PFSK-1 (cell line): ENCODE measurements around the gene GNPAT.

ENCODE experiments used
- FOXP2 ChIP-seq: optimal IDR thresholded peaks from 2 replicates; pipeline ENCODE3; 2011; ENCODE audit warnings: borderline replicate concordance, control low read depth, inconsistent platforms; ENCODE audit not compliant: insufficient read depth; ENCODE audit errors: extremely low read length, extremely low read depth
- POLR2AphosphoS5 ChIP-seq: IDR thresholded peaks from 2 replicates; pipeline ENCODE4 v1.6.1; 2012; ENCODE audit warnings: low read depth, mild to moderate bottlenecking, control low read depth, low read length, moderate library complexity
- REST ChIP-seq, 2 experiments: IDR thresholded peaks; 2 replicates each; pipeline versions ENCODE4 v1.6.1 to v1.8.0; 2011 to 2012; ENCODE audit warnings: low read depth in 2 of 2, low read length in 2 of 2, control low read depth in 1 of 2, inconsistent platforms in 1 of 2, mild to moderate bottlenecking in 1 of 2, moderate library complexity in 1 of 2; ENCODE audit not compliant: insufficient read depth in 1 of 2
- SIN3A ChIP-seq: IDR thresholded peaks from 2 replicates; pipeline ENCODE4 v1.6.1; 2012; ENCODE audit warnings: mild to moderate bottlenecking, low read length, moderate library complexity, borderline replicate concordance; ENCODE audit not compliant: insufficient read depth
- TAF1 ChIP-seq: IDR thresholded peaks from 2 replicates; pipeline ENCODE4 v1.6.1; 2012; ENCODE audit warnings: low read length, control low read depth, borderline replicate concordance; ENCODE audit not compliant: insufficient read depth

Gene GNPAT

GRCh38 chr1:231226156-231226555, 14.9 kb upstream of the GNPAT start:
- TF ChIP-seq REST (IDR thresholded peaks at IDR 0.05; ENCODE audit: insufficient read depth in 1 of 2, low read depth in 2 of 2, low read length in 2 of 2) (no peak), POLR2AphosphoS5 (no peak), SIN3A (no peak), FOXP2 (no peak), TAF1 (no peak)

DNA sequence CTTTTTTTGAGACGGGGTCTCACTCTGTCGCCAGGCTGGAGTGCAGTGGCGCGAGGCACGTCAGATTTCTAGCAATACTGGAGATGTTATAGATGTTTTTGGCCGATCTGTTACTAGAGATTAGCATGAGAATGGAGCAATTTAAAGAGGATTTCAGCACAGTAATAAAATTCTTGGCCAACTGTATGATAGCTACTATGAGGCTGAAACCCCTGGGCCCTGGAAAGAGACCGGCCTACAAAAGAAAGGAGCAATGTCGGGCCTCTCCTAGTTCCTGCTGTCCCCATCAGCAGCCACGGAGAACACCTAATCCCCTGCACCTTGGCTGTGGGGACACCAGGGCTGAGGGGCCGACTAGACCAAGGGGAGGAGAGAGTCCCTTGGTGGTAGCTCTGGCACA, 9.5 kb upstream of the GNPAT start:
- TF ChIP-seq TAF1 (no peak), POLR2AphosphoS5 (no peak), REST (IDR thresholded peaks at IDR 0.05; ENCODE audit: insufficient read depth in 1 of 2, low read depth in 2 of 2, low read length in 2 of 2) (no peak), FOXP2 (no peak), SIN3A (no peak)

- TF ChIP-seq TAF1 (no peak), REST (IDR thresholded peaks at IDR 0.05; ENCODE audit: insufficient read depth in 1 of 2, low read depth in 2 of 2, low read length in 2 of 2) (no peak), POLR2AphosphoS5 (no peak), FOXP2 (no peak), SIN3A (no peak)
These were observed 7.9 kb upstream of the GNPAT start for GRCh38 chr1:231232870-231233734.

DNA sequence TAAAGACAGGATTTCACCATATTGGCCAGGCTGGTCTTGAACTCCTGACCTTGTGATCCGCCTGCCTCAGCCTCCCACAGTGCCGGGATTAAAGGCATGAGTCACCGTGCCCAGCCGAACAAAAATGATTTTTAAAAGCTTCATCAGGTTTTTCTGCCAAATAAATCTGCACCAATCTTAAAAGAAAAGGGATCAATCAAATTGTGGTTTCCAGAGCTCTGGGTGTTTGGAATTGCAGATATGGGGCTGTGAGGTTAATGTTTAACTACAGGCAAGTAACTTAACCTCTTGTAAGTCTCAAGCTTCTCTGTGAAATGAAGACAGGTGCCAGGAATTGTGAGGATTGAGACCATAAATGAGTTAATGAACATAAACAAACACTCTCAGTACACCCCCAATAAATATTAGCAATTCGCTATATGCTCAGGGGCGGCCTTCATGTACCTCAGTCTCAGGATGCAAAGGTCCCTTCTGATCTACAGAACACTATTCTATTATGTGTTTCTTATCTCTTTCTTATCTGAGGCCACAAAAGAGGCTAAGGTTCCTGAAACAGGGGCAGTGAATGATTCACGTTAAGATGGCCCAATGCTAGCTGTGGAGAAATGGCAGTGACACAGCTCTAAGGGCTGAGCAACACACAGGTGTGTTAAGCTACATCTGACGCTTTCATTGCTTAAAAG, 7.1 kb upstream of the GNPAT start:
- no peak for TF ChIP-seq REST (IDR thresholded peaks at IDR 0.05; ENCODE audit: insufficient read depth in 1 of 2, low read depth in 2 of 2, low read length in 2 of 2)
- TF ChIP-seq POLR2AphosphoS5: no peak
- TF ChIP-seq TAF1: no peak
- TF ChIP-seq FOXP2: no peak
- TF ChIP-seq SIN3A: no peak
